Muscle of leg (tissue), 11 donors: Measurements from ENCODE around the gene SULT4A1. TPM values are rescaled to one million over a fixed set of nuclear protein-coding genes. Genes with fewer than 3 reads are reported as not detected.

Experiments used
- DNase-seq: peaks from one replicate; pipeline ENCODE4 v3.0.0; 2013
- H3K27ac ChIP-seq: one replicate; pipeline ENCODE4 v1.5.1; 2013; ENCODE audit warnings: mild to moderate bottlenecking, low read length, control low read depth
- H3K27me3 ChIP-seq: one replicate; pipeline ENCODE4 v1.6.1; 2013; ENCODE audit warnings: low read length; ENCODE audit not compliant: control insufficient read depth, insufficient read depth
- H3K36me3 ChIP-seq: one replicate; pipeline ENCODE4 v1.6.1; 2013; ENCODE audit warnings: low read length; ENCODE audit not compliant: control insufficient read depth, insufficient read depth
- H3K4me1 ChIP-seq: one replicate; pipeline ENCODE4 v1.6.1; 2013; ENCODE audit warnings: low read length; ENCODE audit not compliant: control insufficient read depth, insufficient read depth
- H3K4me3 ChIP-seq: one replicate; pipeline ENCODE4 v1.5.1; 2013; ENCODE audit warnings: low read length, control low read depth
- H3K9me3 ChIP-seq: replicated peaks from 2 replicates; pipeline ENCODE4 v1.6.1; 2013; ENCODE audit warnings: low read depth, low read length; ENCODE audit not compliant: control insufficient read depth
- WGBS: methylation state at CpG from one replicate; pipeline ENCODE4 v1.1.5; 2013; ENCODE audit warnings: missing lambda C conversion rate; ENCODE audit not compliant: insufficient coverage; 5-methylcytosine and 5-hydroxymethylcytosine counted together
- polyA plus RNA-seq, 8 donors: library from polyadenylated mRNA; unstranded; fragments of 120-200 nt; gene quantifications; one replicate each; pipeline versions ENCODE4 v1.2.1 to v1.2.3, GENCODE V29; 2013; ENCODE audit warnings: inconsistent platforms in 1 of 8, low replicate concordance in 1 of 8; ENCODE audit not compliant: insufficient read length in 8 of 8, insufficient read depth in 1 of 8
- total RNA-seq: library from RNA; stranded (reverse); fragments of 120-200 nt; gene quantifications from one replicate; pipeline ENCODE4 v1.2.4, GENCODE V29; 2013

SULT4A1 gene
- total and polyA plus RNA-seq, 9 donors, result 0.92 to 4.3 (median 2.3) TPM

GRCh38 chr22:43823911-43824665, 38.2 kb downstream of the SULT4A1 start:
- DNase-seq, result no peak
- WGBS, result 78% methylated on average over 5 of the region's 17 CpGs
- H3K27me3 ChIP-seq, result no peaks in the 10 kb centered on the region

GRCh38 chr22:43823353-43823908, 38.9 kb downstream of the SULT4A1 start:
- WGBS, result 65% methylated on average over 13 of the region's 13 CpGs
- no peak for DNase-seq
- no peaks in the 10 kb centered on the region for H3K36me3 ChIP-seq
- H3K9me3 ChIP-seq, result no peaks in the 10 kb centered on the region
- H3K27ac ChIP-seq, result no peak overlapping the region
- H3K27me3 ChIP-seq, result no peaks in the 10 kb centered on the region
- H3K4me3 ChIP-seq, result no peak overlapping the region
- H3K4me1 ChIP-seq, result peaks cover 74% of the 10 kb centered on the region

More at GRCh38 chr22:43823911-43824665, 38.2 kb downstream of the SULT4A1 start:
- no peak overlapping the region for H3K4me3 ChIP-seq
- H3K36me3 ChIP-seq, result no peaks in the 10 kb centered on the region
- peaks cover 78% of the 10 kb centered on the region for H3K4me1 ChIP-seq
- H3K27ac ChIP-seq, result no peak overlapping the region
- H3K9me3 ChIP-seq, result no peaks in the 10 kb centered on the region

GRCh38 chr22:43821606-43822425, 40.5 kb downstream of the SULT4A1 start:
- Histone ChIP-seq H3K36me3 (no peaks in the 10 kb centered on the region), H3K9me3 (no peaks in the 10 kb centered on the region), H3K27ac (no peak overlapping the region), H3K4me3 (no peak overlapping the region), H3K4me1 (peaks cover 58% of the 10 kb centered on the region), H3K27me3 (no peaks in the 10 kb centered on the region)
- 72% methylated on average over 17 of the region's 22 CpGs for WGBS
- DNase-seq, result no peak

GRCh38 chr22:43820651-43821305, 41.5 kb downstream of the SULT4A1 start:
- Histone ChIP-seq H3K4me1 (peaks cover 48% of the 10 kb centered on the region), H3K27ac (no peak overlapping the region), H3K27me3 (no peaks in the 10 kb centered on the region), H3K4me3 (no peak overlapping the region), H3K36me3 (no peaks in the 10 kb centered on the region), H3K9me3 (no peaks in the 10 kb centered on the region)
- WGBS, result 63% methylated on average over 9 of the region's 18 CpGs
- no peak for DNase-seq

- H3K27me3 ChIP-seq, result no peaks in the 10 kb centered on the region
- no peak for DNase-seq
- WGBS, result 79% methylated on average over 11 of the region's 13 CpGs
- H3K4me3 ChIP-seq, result no peak overlapping the region
- no peak overlapping the region for H3K27ac ChIP-seq
- H3K4me1 ChIP-seq, result peaks cover 41% of the 10 kb centered on the region
- no peaks in the 10 kb centered on the region for H3K9me3 ChIP-seq
- no peaks in the 10 kb centered on the region for H3K36me3 ChIP-seq
Observed at GRCh38 chr22:43819931-43820640, 42.2 kb downstream of the SULT4A1 start.

- no peaks in the 10 kb centered on the region for H3K36me3 ChIP-seq
- no peaks in the 10 kb centered on the region for H3K9me3 ChIP-seq
- H3K4me3 ChIP-seq, result no peak overlapping the region
- H3K27ac ChIP-seq, result no peak overlapping the region
- no peak for DNase-seq
- WGBS, result 82% methylated on average over 12 of the region's 12 CpGs
- peaks cover 35% of the 10 kb centered on the region for H3K4me1 ChIP-seq
- H3K27me3 ChIP-seq, result no peaks in the 10 kb centered on the region
Observed at GRCh38 chr22:43819421-43819921, 42.8 kb downstream of the SULT4A1 start.

- no peak overlapping the region for H3K27ac ChIP-seq
- peaks cover 30% of the 10 kb centered on the region for H3K4me1 ChIP-seq
- H3K9me3 ChIP-seq, result no peaks in the 10 kb centered on the region
- 90% methylated on average over 7 of the region's 11 CpGs for WGBS
- no peak overlapping the region for H3K4me3 ChIP-seq
- DNase-seq, result no peak
- H3K27me3 ChIP-seq, result no peaks in the 10 kb centered on the region
- peaks cover 2% of the 10 kb centered on the region for H3K36me3 ChIP-seq
Observed at GRCh38 chr22:43818981-43819380, 43.3 kb downstream of the SULT4A1 start.

- WGBS, result 80% methylated on average over 1 of the region's 9 CpGs
- H3K36me3 ChIP-seq, result peaks cover 2% of the 10 kb centered on the region
- H3K27ac ChIP-seq, result no peak overlapping the region
- no peak for DNase-seq
- H3K4me1 ChIP-seq, result peaks cover 28% of the 10 kb centered on the region
- H3K9me3 ChIP-seq, result no peaks in the 10 kb centered on the region
- H3K27me3 ChIP-seq, result no peaks in the 10 kb centered on the region
- H3K4me3 ChIP-seq, result no peak overlapping the region
Observed at GRCh38 chr22:43817402-43817801, 44.9 kb downstream of the SULT4A1 start.

- DNase-seq, result no peak
- Histone ChIP-seq H3K4me3 (no peak overlapping the region), H3K27ac (no peak overlapping the region), H3K27me3 (no peaks in the 10 kb centered on the region), H3K4me1 (peaks cover 19% of the 10 kb centered on the region), H3K9me3 (no peaks in the 10 kb centered on the region), H3K36me3 (peaks cover 2% of the 10 kb centered on the region)
- WGBS, result 94% methylated on average over 3 of the region's 5 CpGs
Observed at GRCh38 chr22:43814264-43814663, 48.0 kb downstream of the SULT4A1 start.
